ENCODE data around the gene ZDHHC7.

DNA sequence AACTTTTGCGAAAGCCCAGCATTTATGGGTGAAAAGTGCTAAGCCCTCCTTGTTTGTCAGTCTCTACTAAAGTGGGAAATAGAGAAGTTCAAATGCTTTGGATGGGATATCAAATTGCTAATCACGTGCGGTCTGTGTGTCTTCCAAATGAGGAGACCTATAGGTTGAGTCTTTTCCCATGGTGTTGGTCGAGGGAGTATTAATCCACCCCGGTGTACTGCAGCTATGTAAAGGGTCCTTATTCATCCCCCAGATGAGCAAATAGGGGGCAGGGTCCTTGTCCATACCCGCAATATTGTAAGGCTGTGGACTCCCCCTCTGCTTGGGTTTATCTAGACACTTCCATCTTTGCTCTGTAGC is 30.8 kb upstream of the ZDHHC7 start:
- TF ChIP-seq, protein P1, sequence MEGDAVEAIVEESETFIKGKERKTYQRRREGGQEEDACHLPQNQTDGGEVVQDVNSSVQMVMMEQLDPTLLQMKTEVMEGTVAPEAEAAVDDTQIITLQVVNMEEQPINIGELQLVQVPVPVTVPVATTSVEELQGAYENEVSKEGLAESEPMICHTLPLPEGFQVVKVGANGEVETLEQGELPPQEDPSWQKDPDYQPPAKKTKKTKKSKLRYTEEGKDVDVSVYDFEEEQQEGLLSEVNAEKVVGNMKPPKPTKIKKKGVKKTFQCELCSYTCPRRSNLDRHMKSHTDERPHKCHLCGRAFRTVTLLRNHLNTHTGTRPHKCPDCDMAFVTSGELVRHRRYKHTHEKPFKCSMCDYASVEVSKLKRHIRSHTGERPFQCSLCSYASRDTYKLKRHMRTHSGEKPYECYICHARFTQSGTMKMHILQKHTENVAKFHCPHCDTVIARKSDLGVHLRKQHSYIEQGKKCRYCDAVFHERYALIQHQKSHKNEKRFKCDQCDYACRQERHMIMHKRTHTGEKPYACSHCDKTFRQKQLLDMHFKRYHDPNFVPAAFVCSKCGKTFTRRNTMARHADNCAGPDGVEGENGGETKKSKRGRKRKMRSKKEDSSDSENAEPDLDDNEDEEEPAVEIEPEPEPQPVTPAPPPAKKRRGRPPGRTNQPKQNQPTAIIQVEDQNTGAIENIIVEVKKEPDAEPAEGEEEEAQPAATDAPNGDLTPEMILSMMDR (IDR thresholded peaks at IDR 0.05): no peak
- no peak for TF ChIP-seq ZFX (IDR thresholded peaks at IDR 0.05; ENCODE audit: borderline replicate concordance)
